HepG2 (cell line): ENCODE data around the gene MYO1E. TPM values are rescaled to one million over a fixed set of nuclear protein-coding genes. Genes with fewer than 3 reads are reported as not detected.

Source experiments
- ATAC-seq: fragments of 200-7000 bp; cut with Tn5 transposase; 3 replicates; pipeline ENCODE4 v1.9.1; 2020; ENCODE audit warnings: mild to moderate bottlenecking, moderate library complexity
- BruUV-seq: library from RNA; stranded (reverse); fragments of 400-500 nt; replicated peaks from 2 replicates; lab custom pipeline; 2021; lab: Mats Ljungman, UMichigan
- CTCF ChIA-PET: fragments of 300-600 bp; formaldehyde crosslinking; extraction: SDS; loops from one replicate; lab custom pipeline; 2021; ENCODE audit warnings: low total read pairs, inconsistent platforms, low intra/inter-chr PET ratio; lab: Yijun Ruan, JAX
- POLR2A ChIA-PET: fragments of 350-600 bp; sonication (Branson Sonifier 250); formaldehyde crosslinking; loops from one replicate; lab custom pipeline; 2020; ENCODE audit warnings: antibody characterized with exemption, inconsistent platforms; lab: Yijun Ruan, JAX
- DNase-seq: peaks from one replicate; pipeline ENCODE4 v3.0.0-alpha.2; 2015; ENCODE audit warnings: low spot score
- FAIRE-seq: peaks from 3 replicates; lab custom pipeline; 2011; peaks lifted over from hg19 to GRCh38; lab: Jason Lieb, UNC
- H2AFZ ChIP-seq: one replicate; pipeline ENCODE4 v1.6.1; 2011; ENCODE audit warnings: low read length, inconsistent platforms
- H3K27ac ChIP-seq: fragments of 300-600 bp; 3 replicates; pipeline ENCODE4 v1.8.0; 2011; ENCODE audit warnings: mixed run types, mild to moderate bottlenecking, mixed read lengths, low read length, inconsistent platforms; ENCODE audit not compliant: insufficient read depth; ENCODE audit errors: extremely low read length
- H3K27me3 ChIP-seq, 2 experiments: fragments of 200-600 bp in 1 of 2; 2 replicates in 1 of 2; 3 replicates in 1 of 2; pipeline versions ENCODE4 v1.6.0 to v1.8.0; 2011; ENCODE audit warnings: low read length in 2 of 2, mild to moderate bottlenecking in 2 of 2, moderate library complexity in 2 of 2, inconsistent platforms in 1 of 2; ENCODE audit not compliant: insufficient read depth in 2 of 2, control insufficient read depth in 1 of 2
- H3K36me3 ChIP-seq, 2 experiments: fragments of 200-600 bp in 1 of 2; replicated peaks in 1 of 2; 2 replicates in 1 of 2; 3 replicates in 1 of 2; pipeline versions ENCODE4 v1.5.1 to v1.8.0; 2011; ENCODE audit warnings: low read length in 2 of 2, inconsistent platforms in 1 of 2; ENCODE audit not compliant: insufficient read depth in 2 of 2, control insufficient read depth in 1 of 2
- H3K4me1 ChIP-seq: 2 replicates; pipeline ENCODE4 v1.5.1; 2012; ENCODE audit warnings: low read length, inconsistent platforms; ENCODE audit not compliant: insufficient read depth
- H3K4me2 ChIP-seq: 2 replicates; pipeline ENCODE4 v1.6.0; 2011; ENCODE audit warnings: low read depth, low read length, inconsistent platforms
- H3K4me3 ChIP-seq, 3 experiments: fragments of 200-600 bp in 1 of 3; sonication (generic), shearing (Covaris generic) in 1 of 3; replicated peaks in 1 of 3; 2 replicates each; pipeline ENCODE4 v1.5.1; 2011 to 2016; ENCODE audit warnings: low read length in 3 of 3, inconsistent platforms in 2 of 3, low read depth in 2 of 3, mild to moderate bottlenecking in 2 of 3, control low read depth in 1 of 3, mixed read lengths in 1 of 3; ENCODE audit not compliant: insufficient read depth in 1 of 3
- H3K79me2 ChIP-seq: one replicate; pipeline ENCODE4 v1.6.1; 2011; ENCODE audit warnings: low read length, inconsistent platforms; ENCODE audit not compliant: insufficient read depth
- H3K9ac ChIP-seq: 2 replicates; pipeline ENCODE4 v1.6.0; 2011; ENCODE audit warnings: mild to moderate bottlenecking, low read depth, low read length, inconsistent platforms; ENCODE audit not compliant: insufficient read depth
- H3K9me3 ChIP-seq: 2 replicates; pipeline ENCODE4 v1.5.1; 2012; ENCODE audit warnings: mild to moderate bottlenecking, low read length
- H4K20me1 ChIP-seq: 2 replicates; pipeline ENCODE4 v1.6.0; 2011; ENCODE audit warnings: inconsistent platforms, mild to moderate bottlenecking, low read length, moderate library complexity; ENCODE audit not compliant: insufficient read depth
- ATF3 ChIP-seq: sonication (generic); formaldehyde crosslinking; IDR thresholded peaks from 2 replicates; pipeline ENCODE4 v1.4.0; 2020; ENCODE audit warnings: missing genetic modification reagents
- CREB1 ChIP-seq, 2 experiments: fragments of 450-650 bp in 1 of 2; IDR thresholded peaks; 2 replicates each; pipeline ENCODE4 v1.6.1; 2016 to 2017; ENCODE audit warnings: control low read depth in 1 of 2, mild to moderate bottlenecking in 1 of 2, missing compliant biosample characterization in 1 of 2, missing genetic modification characterization in 1 of 2
- HOXA3 ChIP-seq: sonication (generic); formaldehyde crosslinking; IDR thresholded peaks from 2 replicates; pipeline ENCODE4 v1.5.0; 2020; ENCODE audit warnings: missing genetic modification reagents
- IKZF5 ChIP-seq: IDR thresholded peaks from 2 replicates; pipeline ENCODE4 v1.6.1; 2018; ENCODE audit warnings: missing genetic modification reagents, mild to moderate bottlenecking, missing compliant biosample characterization
- ISX ChIP-seq: sonication (generic); formaldehyde crosslinking; conservative IDR thresholded peaks from 2 replicates; pipeline ENCODE4 v1.5.0; 2020; ENCODE audit warnings: missing genetic modification reagents
- KLF16 ChIP-seq, 2 experiments: sonication (generic) in 1 of 2; formaldehyde crosslinking in 1 of 2; IDR thresholded peaks; 2 replicates each; pipeline versions ENCODE4 v1.6.1 to v1.8.0; 2016 to 2023; ENCODE audit warnings: missing genetic modification reagents in 2 of 2, missing compliant biosample characterization in 1 of 2
- KLF9 ChIP-seq: IDR thresholded peaks from 2 replicates; pipeline ENCODE4 v1.6.1; 2016; ENCODE audit warnings: low read depth
- NR2F6 ChIP-seq, 2 experiments: IDR thresholded peaks; 2 replicates each; pipeline ENCODE4 v1.6.1; 2016; ENCODE audit warnings: antibody characterized with exemption in 1 of 2, mild to moderate bottlenecking in 1 of 2
- POLR2AphosphoS2 ChIP-seq: IDR thresholded peaks from 2 replicates; pipeline ENCODE4 v1.6.1; 2011; ENCODE audit warnings: low read depth, low read length, improper control_type of control experiment
- RARA ChIP-seq: IDR thresholded peaks from 2 replicates; pipeline ENCODE4 v1.6.1; 2016; ENCODE audit warnings: missing genetic modification reagents, missing compliant biosample characterization
- SALL1 ChIP-seq: sonication (generic); formaldehyde crosslinking; IDR thresholded peaks from 2 replicates; pipeline ENCODE4 v1.8.0; 2022; ENCODE audit warnings: mild to moderate bottlenecking, missing genetic modification reagents
- SKIL ChIP-seq: sonication (generic); formaldehyde crosslinking; IDR thresholded peaks from 2 replicates; pipeline ENCODE4 v1.8.0; 2022; ENCODE audit warnings: missing genetic modification reagents, mild to moderate bottlenecking, moderate library complexity, borderline replicate concordance
- TBP ChIP-seq: sonication (generic); formaldehyde crosslinking; IDR thresholded peaks from 2 replicates; pipeline ENCODE4 v1.5.0; 2020; ENCODE audit warnings: missing genetic modification reagents
- THAP11 ChIP-seq: IDR thresholded peaks from 2 replicates; pipeline ENCODE4 v1.6.1; 2016; ENCODE audit warnings: missing biosample characterization, missing genetic modification reagents
- ZC3H13 ChIP-seq: sonication (generic); formaldehyde crosslinking; IDR thresholded peaks from 2 replicates; pipeline ENCODE4 v1.8.1; 2023; ENCODE audit warnings: mild to moderate bottlenecking, missing genetic modification reagents, moderate library complexity
- ZFP36L2 ChIP-seq: sonication (generic); formaldehyde crosslinking; IDR thresholded peaks from 2 replicates; pipeline ENCODE4 v1.4.0; 2020; ENCODE audit warnings: missing genetic modification reagents
- ZNF430 ChIP-seq: sonication (generic); formaldehyde crosslinking; IDR thresholded peaks from 2 replicates; pipeline ENCODE4 v1.9.0; 2021; ENCODE audit warnings: mild to moderate bottlenecking, missing genetic modification reagents
- ZNF800 ChIP-seq: sonication (generic); formaldehyde crosslinking; IDR thresholded peaks from 2 replicates; pipeline ENCODE4 v1.4.0; 2020; ENCODE audit warnings: missing genetic modification reagents
- WGBS: methylation state at CpG from one replicate; pipeline ENCODE4 v1.1.6; 2017; ENCODE audit warnings: low lambda C conversion rate; 5-methylcytosine and 5-hydroxymethylcytosine counted together
- in situ Hi-C: cut with HindIII; loops from 2 replicates; pipeline ENCODE4 v1.10.0; 2017; ENCODE audit warnings: low pct_unique_long_range_greater_than_20kb; ENCODE audit not compliant: extremely low pct_ligation_motif_present
- intact Hi-C: fragments of 100-400 bp; cut with micrococcal nuclease; formaldehyde crosslinking; loops from one replicate; pipeline ENCODE4 v1.10.0; 2022; ENCODE audit not compliant: unreplicated experiment
- polyA plus RNA-seq, 8 experiments: library from polyadenylated mRNA; depleted of rRNA in 3 of 8; stranded (reverse) in 7 of 8; unstranded in 1 of 8; fragments of >200 nt; fragmentation: Illumina TruSeq in 4 of 8; extraction: Trizol in 4 of 8; gene quantifications; 2 replicates each; pipeline versions ENCODE4 v1.2.1 to v1.2.3, GENCODE V29; 2011 to 2016; ENCODE audit warnings: low read depth in 4 of 8, missing spikeins in 1 of 8, mixed read lengths in 1 of 8; ENCODE audit not compliant: insufficient read depth in 1 of 8
- total RNA-seq, 5 experiments: library from RNA; depleted of rRNA; stranded (reverse); fragments of >200 nt; fragmentation: Illumina TruSeq; extraction: Trizol; gene quantifications; 2 replicates each; pipeline ENCODE4 v1.2.3, GENCODE V29; 2016; ENCODE audit warnings: low read depth in 1 of 5

MYO1E gene
- total and polyA plus RNA-seq, 2 of the 13 experiments (the other 11 are each of a cell fraction or from before 2014, with no cell fraction given) = 15.7 to 25.1 TPM

GRCh38 chr15:59304807-59305206 is 67.9 kb downstream of the MYO1E start (continued):
- TF ChIP-seq ZNF800 = no peak
- no peak for TF ChIP-seq ZNF430 (CRISPR knock-in tag)
- TF ChIP-seq RARA (CRISPR knock-in tag) = peak; percentile 28; the same call in 1 of the 2 replicates
- no peak for TF ChIP-seq KLF16 (CRISPR knock-in tag; IDR thresholded peaks at IDR 0.05)
- peak; percentile 55 for TF ChIP-seq SALL1 (CRISPR knock-in tag)
- TF ChIP-seq HOXA3 (CRISPR knock-in tag) = peak; percentile 53; the same call in 1 of the 2 replicates

GRCh38 chr15:59304034-59304795 is 68.5 kb downstream of the MYO1E start:
- DNase-seq = peak; percentile 46
- Histone ChIP-seq H3K79me2 (peaks cover 3% of the 10 kb centered on the region), H3K36me3 (peaks cover 0 to 1% of the 10 kb centered on the region in 2 experiments; a peak in 1 of 5 replicates), H3K27me3 (no peaks in the 10 kb centered on the region), H3K9me3 (no peaks in the 10 kb centered on the region), H3K27ac (no peak overlapping the region), H4K20me1 (0 out of 2 replicates have a peak, but pooled peaks cover 2% of the 10 kb centered on the region), H3K9ac (no peak overlapping the region; the same call in 1 of the 2 replicates), H3K4me3 (no peak overlapping the region), H3K4me2 (0 out of 2 replicates have a peak overlapping the region, but pooled peaks have one; percentile 10), H3K4me1 (peaks cover 25% of the 10 kb centered on the region), H2AFZ (no peak overlapping the region)
- peak; percentile 33; the same call in 1 of the 3 replicates for ATAC-seq
- no peak for FAIRE-seq
- POLR2A ChIA-PET = no interaction called here
- CTCF ChIA-PET = no interaction called here
- intact Hi-C loops = no loop called here
- WGBS = 76% methylated on average over 15 of the region's 15 CpGs
- no TSS peak for BruUV-seq
- in situ Hi-C loops = no loop called here
- no peak for TF ChIP-seq CREB1 (IDR thresholded peaks at IDR 0.05)
- no peak for TF ChIP-seq CREB1 (CRISPR knock-in tag; IDR thresholded peaks at IDR 0.05)
- peak; percentile 23; the same call in 1 of the 2 replicates for TF ChIP-seq THAP11 (CRISPR knock-in tag)
- no peak for TF ChIP-seq ISX (CRISPR knock-in tag)
- TF ChIP-seq KLF9 (CRISPR knock-in tag) = no peak
- 0 out of 2 replicates have a peak, but pooled peaks have one; percentile 13 for TF ChIP-seq SKIL (CRISPR knock-in tag)
- TF ChIP-seq NR2F6 (IDR thresholded peaks at IDR 0.05) = peak; percentile 62
- peak; percentile 69 for TF ChIP-seq NR2F6 (CRISPR knock-in tag; IDR thresholded peaks at IDR 0.05)
- no peak for TF ChIP-seq TBP (CRISPR knock-in tag)
- TF ChIP-seq ATF3 = peak; percentile 69
- TF ChIP-seq ZC3H13 (CRISPR knock-in tag) = no peak
- TF ChIP-seq POLR2AphosphoS2 = no peak
- no peak for TF ChIP-seq ZFP36L2 (CRISPR knock-in tag)
- 0 out of 2 replicates have a peak, but pooled peaks have one; percentile 17 for TF ChIP-seq IKZF5
